ENCODE data around the gene COQ5. TPM values are rescaled to one million over a fixed set of nuclear protein-coding genes. Genes with fewer than 3 reads are reported as not detected.

Gene COQ5
- total RNA-seq, 4 donors from 2014 or later = 19.3 to 27.6 (median 22.6) TPM

- no peak for ATAC-seq
- H3K9me3 ChIP-seq = no peaks in the 10 kb centered on the region
- H3K27ac ChIP-seq = no peak overlapping the region
- peaks cover 0 to 90% of the 10 kb centered on the region in 2 donors for H3K36me3 ChIP-seq
- no peak overlapping the region for H3K4me3 ChIP-seq
- TF ChIP-seq POLR2AphosphoS5 (IDR thresholded peaks at IDR 0.05) (no peak), POLR2A (IDR thresholded peaks at IDR 0.05) (no peak), CTCF (IDR thresholded peaks at IDR 0.05) (no peak), EP300 (IDR thresholded peaks at IDR 0.05) (no peak)
- WGBS, 2 donors (ENCODE audit: low coverage in 1 of 2) = 79% methylated on average over 4 of the region's 7 CpGs; no CpG with 5 or more reads in 1 of the 2 donors
- no peaks in the 10 kb centered on the region for H3K27me3 ChIP-seq
- no peaks in the 10 kb centered on the region for H3K4me1 ChIP-seq
Observed at GRCh38 chr12:120455302-120455701, 73.7 kb downstream of the COQ5 start.

DNA sequence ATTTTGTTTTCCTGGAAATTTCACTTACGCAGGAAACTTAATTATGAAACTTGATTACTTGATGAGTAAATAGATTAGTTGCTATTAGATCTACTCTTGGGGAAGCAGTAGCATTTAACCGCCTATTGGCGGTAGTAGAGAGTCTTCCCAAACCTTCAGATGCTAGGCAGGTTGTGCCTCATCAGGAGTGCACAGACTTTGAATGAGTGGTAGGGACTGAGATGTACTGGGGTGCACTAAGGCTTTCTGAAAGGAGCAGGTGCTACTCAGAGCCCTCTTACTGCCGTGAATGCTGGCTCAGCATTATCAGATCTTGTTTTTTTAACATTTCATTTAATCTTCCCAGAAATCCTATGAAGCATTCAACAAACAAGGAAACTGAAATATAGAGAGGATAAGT, 75.0 kb downstream of the COQ5 start:
- 74 to 91% methylated on average over 3 to 4 of the region's 4 CpGs for WGBS, 2 donors (ENCODE audit: low coverage in 1 of 2)
- Histone ChIP-seq H3K4me1 (peaks cover 0 to 6% (median 0%) of the 10 kb centered on the region in 3 donors), H3K4me3 (no peak overlapping the region), H3K27ac (no peak overlapping the region), H3K9me3 (no peaks in the 10 kb centered on the region), H3K27me3 (no peaks in the 10 kb centered on the region), H3K36me3 (peaks cover 0 to 77% of the 10 kb centered on the region in 2 donors)
- TF ChIP-seq CTCF (IDR thresholded peaks at IDR 0.05) (peak; percentile 38 to 44 (median 40)), EP300 (IDR thresholded peaks at IDR 0.05) (no peak)
- no peak for ATAC-seq

Small RNA genes lying within 50 kb of the gene (small RNA-seq; reads per million reads assigned to genes)
- 0 reads per million in 4 donors for gene RF00019

Other genes with a start within 250 kb of the COQ5 start
- gene RNU4-2, start 237.3 kb downstream of the COQ5 start, total RNA-seq = under 1 TPM in 3 of 4 donors, not detected in 1; under 0.01 TPM
- gene RNU4-1, start 235.9 kb downstream of the COQ5 start, total RNA-seq = under 1 TPM in 1 of 4 donors, not detected in 3; under 0.01 TPM
- gene SIRT4, start 226.8 kb downstream of the COQ5 start, total RNA-seq = 1 to 10 TPM in 3 of 4 donors, under 1 TPM in 1; 0.67 to 3.9 (median 3.7) TPM
- gene PLA2G1B, start 201.4 kb downstream of the COQ5 start, total RNA-seq = not detected
- gene MSI1, start 160.0 kb downstream of the COQ5 start, total RNA-seq = 1 to 10 TPM in 1 of 4 donors, under 1 TPM in 3; 0.16 to 9.2 (median 0.70) TPM
- gene COX6A1, start 91.0 kb downstream of the COQ5 start, total RNA-seq = 100 to 1,000 TPM; 424 to 588 (median 522) TPM
- 10 to 100 TPM in 3 of 4 donors, 1 to 10 TPM in 1; 9.7 to 19.5 (median 16.8) TPM for gene TRIAP1, start 82.8 kb downstream of the COQ5 start, total RNA-seq
- 10 to 100 TPM; 20.0 to 26.0 (median 23.2) TPM for gene GATC, start 82.7 kb downstream of the COQ5 start, total RNA-seq
- 10 to 100 TPM; 46.2 to 63.2 (median 49.3) TPM for gene SRSF9, start 59.4 kb downstream of the COQ5 start, total RNA-seq
- 100 to 1,000 TPM; 179 to 271 (median 229) TPM for gene DYNLL1, start 33.0 kb downstream of the COQ5 start, total RNA-seq
- 100 to 1,000 TPM; 134 to 273 (median 161) TPM for gene RNF10, start 5.2 kb upstream of the COQ5 start, total RNA-seq
- gene POP5, start 52.2 kb upstream of the COQ5 start, total RNA-seq = 10 to 100 TPM; 18.2 to 42.0 (median 27.6) TPM
- 1 to 10 TPM in 3 of 4 donors, under 1 TPM in 1; 0.81 to 3.0 (median 1.2) TPM for gene CABP1, start 111.5 kb upstream of the COQ5 start, total RNA-seq
- 10 to 100 TPM; 41.5 to 82.3 (median 56.9) TPM for gene MLEC, start 158.0 kb upstream of the COQ5 start, total RNA-seq
- gene UNC119B, start 181.3 kb upstream of the COQ5 start, total RNA-seq = 10 to 100 TPM; 21.8 to 33.3 (median 27.8) TPM
- 10 to 100 TPM; 30.5 to 55.1 (median 40.3) TPM for gene ACADS, start 196.7 kb upstream of the COQ5 start, total RNA-seq

Measured in gastroesophageal sphincter (tissue), 4 donors.